Astrocyte of the hippocampus (primary cell): ENCODE measurements around the gene CBX8.

Source experiments
- DNase-seq: peaks from one replicate; pipeline ENCODE4 v3.0.0; 2011; ENCODE audit warnings: low read depth, low spot score

CBX8 gene

DNA sequence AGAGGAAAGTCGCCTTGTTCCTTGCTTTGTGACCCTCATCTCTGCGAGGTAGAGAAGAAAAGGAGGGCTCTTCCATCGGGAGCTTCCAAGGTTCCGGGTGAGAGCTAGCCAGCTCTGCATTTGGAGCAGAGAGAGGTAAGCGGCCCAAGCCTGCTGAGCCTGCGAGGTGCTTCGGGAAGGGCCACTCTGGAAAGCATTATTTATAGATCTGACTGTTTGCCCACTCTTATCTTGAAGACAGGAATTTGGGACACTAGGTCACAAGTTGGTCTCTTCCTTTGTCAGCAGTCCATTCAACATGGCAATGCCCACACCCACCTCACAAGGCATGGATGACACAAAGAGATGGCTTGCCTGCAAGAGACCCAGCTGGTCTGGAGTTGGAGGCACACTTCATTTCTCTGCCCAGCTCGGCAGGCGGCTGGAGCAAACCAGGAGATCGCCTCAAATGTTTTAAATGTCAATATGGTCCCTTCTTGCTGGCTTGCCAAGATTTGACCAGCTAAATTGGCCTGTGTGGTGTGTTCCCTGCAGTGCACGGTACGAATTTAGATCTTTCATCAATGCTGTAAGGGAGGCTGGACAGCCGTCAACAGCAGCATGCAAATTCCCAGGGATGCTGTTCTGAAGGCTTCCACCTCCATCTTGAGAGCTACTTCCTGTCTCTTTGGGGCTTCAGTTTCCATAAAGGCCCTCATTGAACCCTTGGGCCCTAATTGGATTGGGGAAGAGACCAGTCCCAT, 22.8 kb upstream of the CBX8 start:
- DNase-seq: no peak

DNA sequence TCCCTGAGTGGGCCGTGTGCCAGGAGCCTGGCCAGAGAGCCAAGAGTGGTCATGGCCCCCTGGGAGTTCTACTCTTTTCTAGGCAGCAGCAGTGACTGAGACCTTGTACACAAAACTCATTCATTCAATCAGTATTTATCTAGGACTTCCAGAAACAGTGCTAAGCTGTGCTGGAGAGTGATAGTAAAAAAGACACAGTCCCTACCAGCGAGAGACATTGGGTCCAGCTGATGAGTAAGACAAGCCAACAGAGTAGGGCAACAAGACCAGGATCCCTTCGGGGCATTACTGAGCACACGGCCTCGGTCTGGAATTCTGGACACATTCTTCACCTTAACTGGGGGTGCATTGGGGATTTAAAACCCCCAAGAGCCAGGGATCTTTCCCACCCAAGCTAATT, 22.2 kb upstream of the CBX8 start:
- no peak for DNase-seq

DNA sequence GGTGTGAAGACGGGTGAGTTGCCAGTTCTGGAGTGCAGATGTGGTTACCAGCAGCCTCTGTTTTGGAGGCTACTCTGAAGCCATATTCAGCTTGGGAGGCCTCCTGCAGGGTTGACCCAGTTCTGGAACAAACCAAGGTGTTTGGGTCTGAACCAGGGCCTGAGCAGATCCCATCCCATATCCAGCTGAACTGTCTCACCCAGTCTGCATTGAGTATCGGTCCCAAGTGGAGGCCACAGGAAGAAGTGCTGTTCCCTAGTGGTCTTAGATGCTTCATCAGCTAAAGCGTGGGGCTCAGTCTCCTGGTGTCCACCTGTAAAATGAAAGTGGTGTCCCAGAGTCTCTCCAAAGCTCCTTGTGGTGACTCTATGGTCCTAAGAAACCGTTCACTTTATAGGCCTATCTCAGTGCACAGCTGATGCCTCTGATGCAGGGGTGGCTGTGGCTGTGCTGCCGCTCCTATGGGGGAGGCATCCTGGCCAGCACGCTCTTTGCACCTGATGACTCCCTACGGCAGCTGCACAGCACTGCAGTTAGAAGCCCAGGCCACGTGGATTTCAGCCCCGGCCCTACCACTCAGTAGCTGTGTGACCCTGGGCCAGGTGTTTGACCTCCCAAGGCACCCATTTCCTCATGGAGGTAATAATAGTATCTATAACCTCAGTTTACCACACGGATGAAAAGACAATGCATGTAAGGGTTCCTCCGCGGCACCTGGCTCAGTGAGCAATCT, 21.3 kb upstream of the CBX8 start:
- no peak for DNase-seq

DNA sequence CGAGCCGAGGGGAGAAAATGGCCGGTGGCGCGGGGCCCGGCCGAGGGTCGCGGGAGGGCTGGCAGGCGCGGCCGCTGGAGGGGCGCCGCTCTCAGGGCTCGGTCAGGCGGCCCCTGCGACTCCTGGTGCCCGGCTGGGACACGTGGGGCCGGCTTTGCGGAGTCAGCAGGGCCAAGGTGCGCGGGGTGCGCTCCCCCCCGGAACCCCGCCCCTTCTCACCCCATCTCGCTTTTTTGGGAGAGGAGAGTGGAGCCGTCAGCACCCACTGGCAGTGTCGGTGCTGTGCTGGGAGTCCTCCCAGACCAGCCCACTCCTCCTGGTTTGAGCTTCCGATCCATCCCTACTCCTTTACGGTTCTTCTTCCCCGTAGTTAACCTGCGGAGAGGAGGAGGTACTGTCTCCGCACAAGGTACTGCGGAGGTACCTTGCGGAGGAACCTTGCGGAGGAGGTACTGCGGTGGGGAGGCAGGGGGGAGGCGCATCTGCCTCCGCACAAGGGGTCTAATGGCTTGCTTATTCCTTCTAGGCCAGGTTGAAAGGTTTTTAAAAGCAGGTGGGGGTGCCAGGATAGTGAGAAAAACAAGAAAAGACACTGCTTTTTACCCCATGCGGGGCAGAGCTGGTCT, 19.1 kb upstream of the CBX8 start:
- no peak for DNase-seq

DNA sequence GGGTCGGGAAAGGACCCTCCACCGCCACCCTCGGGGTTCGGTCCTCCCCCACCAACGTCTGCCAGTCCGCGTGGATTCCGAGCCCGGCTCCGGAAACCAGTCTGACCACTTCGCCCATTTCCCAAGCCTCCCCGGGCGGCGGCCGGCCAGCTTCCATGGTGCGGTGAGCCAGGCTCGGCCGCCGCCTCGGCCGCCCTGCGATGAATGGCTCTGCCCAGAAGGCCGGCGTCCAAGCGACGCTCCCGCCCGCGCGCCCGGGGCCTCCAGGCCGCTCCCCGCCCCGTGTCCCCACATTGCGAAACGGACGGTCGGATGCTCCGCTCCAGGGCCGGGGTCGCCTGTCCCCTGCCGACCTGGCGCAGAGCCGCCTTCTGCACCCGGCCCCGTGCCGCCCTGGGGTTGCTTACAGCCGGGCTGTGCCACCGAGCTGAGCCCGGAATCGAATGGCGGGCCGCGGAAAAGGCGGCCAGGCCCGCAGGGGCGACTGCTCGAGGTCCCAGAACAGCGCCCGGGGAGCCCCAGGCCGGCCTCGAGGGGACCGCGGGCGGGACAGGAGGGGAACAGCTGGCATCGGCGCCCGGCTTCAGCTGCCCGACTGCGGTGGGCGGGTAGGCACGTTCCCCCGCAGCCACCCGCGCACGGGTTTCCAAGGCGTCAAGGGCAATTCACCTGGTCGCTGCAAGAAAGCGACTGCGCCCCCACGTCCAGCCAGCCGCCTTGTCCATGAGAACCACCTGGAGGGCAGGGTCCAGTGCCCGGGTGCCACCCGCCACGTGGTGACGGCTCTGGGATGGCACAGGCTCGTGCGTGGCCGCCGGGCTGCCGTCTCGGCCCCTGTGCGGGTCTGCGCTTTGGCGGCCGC, 18.3 kb upstream of the CBX8 start:
- DNase-seq: peak; percentile 60

DNA sequence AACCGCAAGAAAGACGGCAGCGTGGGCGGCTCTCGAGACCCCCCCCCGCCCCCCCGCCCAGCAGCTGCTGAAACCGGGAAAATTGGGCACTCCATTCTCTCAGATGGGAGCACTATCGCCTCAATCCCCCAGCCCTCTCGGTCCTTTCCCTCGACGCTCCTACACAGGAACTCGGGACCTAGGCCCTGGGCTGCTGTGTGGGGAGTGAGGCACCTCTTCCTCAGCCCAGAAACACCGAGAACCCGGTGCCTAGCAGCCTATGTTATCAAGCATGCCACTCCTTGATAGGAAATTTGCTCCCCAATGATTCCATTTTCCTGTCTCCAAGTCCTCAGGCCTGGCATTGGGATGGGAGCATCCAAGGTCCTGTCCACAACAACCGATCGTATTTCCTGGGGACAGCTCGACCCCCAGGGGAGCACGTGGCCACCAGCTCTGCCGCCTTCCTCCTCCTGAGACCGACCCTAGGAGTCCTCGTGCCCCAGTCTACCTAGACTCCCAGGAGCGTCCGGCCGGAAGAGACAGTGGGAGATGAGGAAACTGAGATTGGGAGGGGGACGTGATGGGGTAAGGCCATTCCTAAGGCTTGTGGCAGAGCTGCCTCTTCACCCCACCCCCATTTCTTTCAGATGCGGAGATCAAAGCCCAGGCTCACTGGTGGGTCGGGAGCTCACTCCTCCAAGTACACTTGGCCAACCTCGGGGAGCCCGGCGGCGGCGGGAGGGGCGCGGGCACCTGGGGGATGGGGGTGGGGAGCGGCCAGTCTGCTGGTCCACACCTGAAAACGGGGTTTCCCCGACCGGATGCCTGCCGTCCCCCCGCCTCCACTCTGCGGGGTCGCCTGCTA, 17.5 kb upstream of the CBX8 start:
- DNase-seq: no peak

DNA sequence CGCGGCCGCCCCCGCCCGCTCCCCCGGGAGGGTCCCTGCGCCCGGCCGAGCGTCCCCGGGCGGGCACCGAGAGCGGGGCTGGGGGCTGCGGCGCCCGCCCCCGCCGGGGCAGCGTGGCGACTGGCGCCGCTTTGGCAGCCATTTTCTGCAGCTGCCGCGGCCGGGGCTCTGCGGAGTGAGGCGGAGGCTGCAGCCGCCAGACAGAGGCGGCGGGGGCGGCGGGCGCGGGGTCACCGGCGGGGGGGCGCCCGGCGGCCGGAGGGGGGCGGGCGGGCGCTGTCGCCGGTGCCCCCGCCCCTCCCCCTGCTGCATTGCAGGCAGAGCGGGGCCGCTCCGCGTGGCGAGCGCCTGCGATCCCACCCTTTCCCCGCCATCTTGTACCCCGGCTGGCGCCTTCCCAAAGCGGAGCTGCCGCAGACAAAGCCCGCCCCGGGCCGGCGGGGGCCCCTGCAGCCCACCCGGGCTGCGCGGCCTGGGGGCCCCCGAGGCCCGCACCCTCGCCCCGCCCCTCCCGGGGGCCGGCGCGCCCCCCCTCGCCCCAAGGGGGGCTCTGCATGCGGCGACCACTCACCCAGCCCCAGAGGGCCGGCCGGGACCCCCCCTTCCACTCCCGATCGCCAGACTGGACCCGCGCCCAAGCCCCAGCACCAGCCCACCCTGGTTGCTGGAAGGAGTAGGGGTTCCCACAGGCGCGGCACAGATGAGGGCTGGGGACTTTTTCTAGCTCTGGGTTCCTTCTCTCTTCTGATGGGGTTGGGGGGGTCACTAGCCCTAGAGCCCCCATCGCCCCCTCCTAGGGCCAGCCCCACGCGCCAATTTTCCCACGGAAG, 16.6 kb upstream of the CBX8 start:
- DNase-seq: no peak

DNA sequence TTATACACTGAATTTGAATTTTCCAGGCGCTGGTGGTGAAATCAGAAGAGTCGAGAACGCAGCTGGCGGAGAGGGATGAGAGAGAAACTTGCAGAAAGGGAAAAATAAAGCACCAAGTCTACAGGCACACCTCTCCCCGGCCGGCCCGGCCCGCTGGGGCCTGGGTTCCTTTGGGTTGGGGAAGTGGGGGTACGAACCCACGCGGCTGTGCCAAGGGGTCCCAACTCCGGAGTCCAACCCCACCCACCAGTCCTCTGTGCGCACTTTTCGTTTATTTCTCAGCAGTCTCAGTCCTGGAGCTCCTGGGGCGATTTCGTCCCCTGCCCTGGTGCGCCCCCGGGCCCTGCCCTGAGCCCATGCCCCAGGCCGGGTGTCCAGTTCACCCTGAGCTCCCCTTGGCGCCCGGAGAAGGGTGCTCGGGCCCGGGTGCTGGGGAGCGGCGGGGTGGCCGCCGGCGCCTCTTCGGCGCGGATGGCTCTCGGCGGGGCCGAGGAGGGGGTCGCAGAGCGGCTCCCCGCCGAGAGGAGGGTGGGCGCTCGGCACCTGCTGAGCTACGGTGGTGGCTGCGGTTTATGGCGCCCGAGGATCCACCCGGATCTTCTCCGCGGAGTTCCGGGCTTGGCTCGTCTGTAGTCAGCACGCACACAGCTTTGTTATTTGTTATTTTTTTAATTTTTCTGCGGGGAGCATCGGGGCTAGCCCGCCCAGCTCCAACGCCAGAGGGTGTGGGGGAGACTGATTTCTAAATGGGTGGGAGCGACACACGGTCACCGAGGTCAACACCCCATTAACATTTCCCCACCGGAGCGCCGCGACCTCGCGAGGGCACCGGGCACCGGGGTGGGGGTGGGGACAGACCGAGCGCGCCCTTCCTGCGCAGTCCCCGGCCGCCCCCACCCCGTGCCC, 15.7 kb upstream of the CBX8 start:
- no peak for DNase-seq

DNA sequence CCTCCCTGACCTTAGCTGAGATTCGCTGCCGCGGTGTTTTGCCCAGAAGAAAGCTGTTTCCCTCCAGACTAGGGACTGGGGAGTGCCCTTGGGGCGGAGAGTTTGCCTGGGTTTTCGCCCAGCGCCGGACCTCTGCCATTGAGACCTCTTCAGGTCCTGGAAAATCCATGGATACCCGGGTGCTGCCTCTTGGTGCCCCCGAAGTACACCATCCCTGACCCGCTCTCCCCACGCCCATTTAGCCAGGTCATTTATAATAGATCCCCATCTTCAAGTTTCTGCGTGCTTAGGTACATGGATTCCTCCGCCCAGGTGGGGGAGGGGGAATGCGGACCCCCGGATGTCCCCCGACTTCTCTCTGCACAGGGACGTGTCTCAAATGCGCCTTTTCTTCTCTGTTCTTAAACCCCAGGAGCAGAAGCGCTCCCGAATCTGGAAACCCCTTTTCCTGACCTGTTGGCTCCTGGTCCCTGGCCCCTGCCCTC, 15.0 kb upstream of the CBX8 start:
- DNase-seq: no peak

DNA sequence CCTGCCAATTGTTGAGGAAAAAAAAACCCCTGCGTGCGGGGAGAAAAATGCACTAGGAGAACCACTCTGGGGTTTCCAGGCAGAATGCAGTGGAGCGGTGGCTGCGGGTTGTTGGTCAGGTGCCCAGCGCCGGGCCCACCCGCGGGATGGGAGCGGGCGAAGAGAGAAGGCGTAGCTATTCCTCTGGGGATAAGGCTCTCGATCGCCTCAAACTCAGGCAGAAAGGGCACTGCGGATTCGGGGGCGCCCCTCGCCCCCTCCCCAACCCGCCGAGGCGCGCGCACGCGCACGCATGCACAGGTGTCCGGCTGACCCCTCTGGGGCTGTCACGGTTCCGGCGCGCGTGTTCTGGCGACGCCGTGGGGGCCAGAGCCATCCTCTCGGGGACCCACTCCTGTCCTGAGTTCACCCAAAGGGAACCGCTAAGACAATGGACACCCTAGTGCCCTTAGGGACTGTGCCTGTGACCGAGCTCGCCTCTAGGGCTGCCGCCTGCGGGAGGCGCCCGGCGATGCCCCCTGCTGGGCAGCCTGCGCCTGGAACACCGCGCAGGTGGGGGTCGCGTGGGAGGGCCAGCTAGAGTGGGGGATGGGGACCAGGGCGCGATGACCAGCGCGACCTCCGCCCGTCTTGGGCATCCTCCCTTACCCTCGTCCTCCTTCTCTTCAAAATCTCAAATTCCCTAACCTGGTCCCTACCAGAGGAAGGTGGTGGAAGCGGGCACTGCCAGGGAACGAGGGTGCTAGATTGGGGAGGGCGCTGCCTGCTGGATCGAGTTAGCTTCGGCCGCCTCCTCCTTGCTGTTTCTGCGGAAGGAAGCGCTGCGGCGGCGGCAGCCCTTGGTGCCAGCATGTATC, 14.4 kb upstream of the CBX8 start:
- DNase-seq: peak; percentile 69

DNA sequence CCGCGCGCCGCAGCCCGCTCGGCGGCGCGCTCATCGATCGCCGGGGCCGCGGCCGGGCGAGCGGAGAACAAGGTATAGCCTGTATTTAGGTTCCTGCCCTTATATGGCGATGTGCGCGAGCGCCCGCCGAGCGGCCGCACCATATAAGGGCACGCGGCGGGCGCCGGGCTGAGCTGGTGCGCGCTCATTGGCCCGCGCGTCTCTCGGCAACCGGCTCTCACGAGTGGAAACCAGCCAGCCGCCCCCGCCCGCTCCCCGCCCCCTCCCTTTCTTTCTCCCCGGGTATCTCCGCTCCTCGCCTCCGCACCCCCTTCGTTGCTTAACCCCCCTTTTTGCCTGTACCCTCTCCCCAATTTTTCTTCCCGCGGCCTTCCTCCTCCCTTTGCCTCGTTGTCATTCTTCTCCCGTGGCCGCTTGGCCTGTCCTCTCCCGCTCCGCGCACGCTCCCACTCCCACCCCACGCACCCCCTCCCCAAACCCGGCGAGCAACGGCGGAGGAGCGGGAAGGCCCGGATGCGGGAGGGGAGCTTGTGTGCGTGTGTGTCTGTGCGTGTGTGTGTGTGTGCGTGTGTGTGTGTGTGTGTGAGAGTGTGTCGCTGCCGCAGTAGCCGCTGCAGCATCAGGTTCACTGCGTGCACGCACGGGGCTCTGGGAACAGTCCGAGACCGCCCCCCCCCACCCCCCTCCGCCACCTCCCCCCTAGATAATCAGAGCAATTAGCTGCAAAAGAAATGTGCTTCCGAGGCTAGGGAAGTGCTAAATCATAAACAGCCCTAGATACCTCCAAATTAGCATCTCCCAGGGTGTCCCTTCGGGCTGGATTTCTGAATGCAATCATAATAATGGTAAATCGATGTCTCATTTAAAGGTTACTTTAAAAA, 13.5 kb upstream of the CBX8 start:
- DNase-seq: peak; percentile 93

DNA sequence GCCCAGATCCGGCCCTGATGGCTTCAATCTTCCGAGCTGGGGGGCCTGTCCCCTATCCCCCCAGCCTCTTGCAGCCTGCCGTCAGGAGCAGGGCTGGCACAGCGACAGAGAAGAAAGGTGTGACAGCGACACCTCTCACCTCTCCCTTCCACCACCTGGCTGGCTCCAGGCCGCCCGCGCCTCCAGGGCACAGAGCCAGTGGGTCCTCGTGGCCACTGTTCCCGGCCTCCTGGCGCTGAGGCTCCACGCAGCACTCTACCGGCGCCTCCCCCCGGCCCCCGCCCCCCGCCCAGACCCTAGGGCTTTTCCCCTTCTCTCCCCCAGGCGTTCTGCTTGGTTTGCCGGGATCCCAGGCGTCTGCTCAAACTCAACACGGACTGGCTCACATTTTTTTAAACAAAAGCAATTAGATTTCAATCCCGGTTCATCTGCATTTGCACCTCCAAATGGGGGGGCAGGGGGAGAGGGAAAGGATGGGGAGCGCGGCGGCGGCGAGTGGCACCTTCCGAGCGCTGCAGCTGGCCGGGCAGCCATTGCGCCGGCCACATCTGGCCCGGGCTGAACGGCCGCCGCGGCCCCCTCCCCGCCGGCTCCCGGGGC, 12.8 kb upstream of the CBX8 start:
- no peak for DNase-seq

DNA sequence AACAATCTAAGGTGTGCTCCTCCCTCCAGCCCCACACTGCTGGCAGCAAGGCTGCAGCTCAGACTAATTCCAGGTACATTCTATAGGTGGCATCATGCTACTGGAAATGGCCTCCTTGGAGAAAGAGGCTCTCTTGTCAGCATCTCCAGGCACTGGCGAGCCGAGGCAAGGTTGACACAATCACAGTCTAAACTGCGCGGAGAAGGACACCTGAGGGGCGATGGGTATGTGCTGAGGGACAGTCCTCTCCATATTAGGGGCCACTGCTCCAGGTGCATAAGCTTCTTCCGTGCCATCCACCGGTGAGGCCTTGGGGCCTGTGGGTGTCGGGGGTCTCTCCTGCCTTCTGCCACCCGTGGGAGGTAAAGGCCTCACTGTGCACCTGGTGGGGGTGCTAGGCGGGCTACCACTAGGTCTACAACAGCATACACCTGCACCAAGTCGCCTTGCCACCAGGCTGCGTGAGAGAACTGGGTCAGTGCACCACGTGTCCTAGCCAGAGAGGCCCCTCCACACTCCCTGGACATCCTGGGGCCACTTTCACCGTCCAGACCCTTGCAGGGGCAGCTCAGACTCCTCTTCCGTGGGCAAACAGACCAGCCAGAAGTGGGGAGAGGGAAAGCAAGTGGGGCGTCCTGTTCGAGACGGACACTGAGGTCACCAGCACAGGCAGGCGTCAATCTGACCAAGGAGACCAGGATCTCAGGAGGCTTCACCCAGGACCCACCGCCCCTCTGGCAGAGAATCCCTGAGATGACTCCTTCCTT, 12.1 kb upstream of the CBX8 start:
- DNase-seq: peak; percentile 55

DNA sequence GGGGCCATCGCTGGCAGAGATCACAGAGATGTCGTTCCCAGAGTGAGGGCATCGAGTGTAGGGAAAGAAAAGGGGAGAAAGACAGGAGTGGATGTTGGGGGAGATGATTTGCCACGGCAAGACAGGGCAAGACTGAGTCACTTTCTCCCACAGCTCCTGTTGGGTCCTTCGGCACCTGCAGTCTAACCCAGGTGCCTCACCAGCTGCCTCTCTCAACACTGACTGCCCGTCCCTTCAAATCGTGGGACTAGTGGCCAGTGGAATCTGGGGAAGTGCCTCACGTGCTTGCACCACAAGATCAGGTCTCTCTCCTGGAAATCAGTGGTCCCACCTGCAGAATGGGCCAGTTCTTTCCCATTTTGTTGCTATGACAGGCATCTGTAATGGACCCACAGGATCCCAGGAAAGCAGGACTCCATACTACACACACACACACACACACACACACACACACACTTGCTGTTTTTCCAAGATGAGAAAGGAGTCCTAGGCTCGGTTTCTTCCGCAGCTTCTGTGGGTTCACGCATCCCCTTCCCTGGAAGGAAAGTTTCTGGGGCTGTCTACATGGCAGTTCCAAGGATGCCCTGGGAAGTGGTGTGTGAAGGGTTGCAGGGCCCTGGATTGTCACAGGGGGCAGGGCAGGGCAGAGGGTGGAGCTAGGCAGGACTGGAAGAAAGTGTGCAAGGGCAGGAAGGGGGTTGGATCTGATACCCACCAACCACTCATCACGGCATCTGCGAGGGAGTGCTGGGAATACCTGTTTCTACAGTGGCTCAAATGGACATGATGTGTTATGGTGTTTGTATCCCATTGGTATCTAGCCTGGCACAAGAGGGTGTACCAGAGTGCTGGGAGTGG, 10.2 kb upstream of the CBX8 start:
- DNase-seq: no peak

DNA sequence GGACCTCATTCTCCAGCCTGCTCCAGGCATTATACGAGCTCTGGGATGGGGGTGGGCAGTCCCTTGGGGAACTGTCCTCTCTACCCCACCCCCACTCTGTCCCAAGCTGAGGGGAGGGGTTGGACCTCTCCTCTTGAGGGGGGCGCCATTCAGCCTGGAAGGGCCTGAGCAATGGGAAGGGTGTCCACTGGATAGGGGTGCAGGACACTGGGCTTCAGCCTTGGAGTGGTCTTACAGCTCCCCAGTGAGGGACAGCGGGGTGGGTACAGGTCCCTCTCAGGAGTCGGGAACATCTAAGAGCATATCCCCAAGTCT, 9.5 kb upstream of the CBX8 start:
- no peak for DNase-seq
